NCI-H82 treated with DMSO at 0.1 percent for 48 hours (cell line): ENCODE measurements around the gene GH2.
"Not testable (repeated sequence)": the region's sequence is repeated elsewhere in the genome, so short reads cannot be mapped to it uniquely, and the experiment has no call there.

ENCODE experiments used
- DNase-seq: peaks from one replicate; lab custom pipeline; 2025; ENCODE audit not compliant: unreplicated experiment; lab: John Stamatoyannopoulos, UW

The GH2 gene

GRCh38 chr17:63911041-63911635 is 29.4 kb upstream of the GH2 start, which contains the start of gene CSHL1:
Gene CSHL1 (minus strand): TSS chr17:63911258. CDS start chr17:63911196, 62 bp downstream.
- DNase-seq, result no peak

GRCh38 chr17:63910096-63910495 is 28.4 kb upstream of the GH2 start:
- no peak for DNase-seq

- DNase-seq, result not testable (repeated sequence)
These were observed 27.8 kb upstream of the GH2 start for GRCh38 chr17:63909586-63909985.

- DNase-seq, result peak; percentile 62
These were observed 25.5 kb upstream of the GH2 start for GRCh38 chr17:63907161-63907778.

GRCh38 chr17:63904796-63905195 is 23.1 kb upstream of the GH2 start:
- not testable (repeated sequence) for DNase-seq

- peak; percentile 16 for DNase-seq
These were observed 22.1 kb upstream of the GH2 start for GRCh38 chr17:63903787-63904201.

GRCh38 chr17:63901971-63902370 is 20.2 kb upstream of the GH2 start:
- peak; percentile 88 for DNase-seq

- DNase-seq, result not testable (repeated sequence)
These were observed 17.4 kb upstream of the GH2 start for GRCh38 chr17:63898899-63899798.

- DNase-seq, result not testable (repeated sequence)
These were observed 15.0 kb upstream of the GH2 start, which contains the start of gene CSH1 for GRCh38 chr17:63896524-63897354. Gene CSH1 (minus strand): TSS chr17:63896574. CDS start chr17:63896511, 63 bp downstream.

- DNase-seq, result not testable (repeated sequence)
These were observed 13.1 kb upstream of the GH2 start for GRCh38 chr17:63894821-63895220.

- DNase-seq, result not testable (repeated sequence)
These were observed 12.3 kb upstream of the GH2 start for GRCh38 chr17:63894021-63894420.

- not testable (repeated sequence) for DNase-seq
These were observed 10.7 kb upstream of the GH2 start for GRCh38 chr17:63892316-63893037.

GRCh38 chr17:63889026-63889848 is 7.5 kb upstream of the GH2 start:
- peak; percentile 30 for DNase-seq

GRCh38 chr17:63885119-63885518 is 3.4 kb upstream of the GH2 start:
- DNase-seq, result not testable (repeated sequence)

GRCh38 chr17:63882626-63883126 is 932 bp upstream of the GH2 start:
- DNase-seq, result not testable (repeated sequence)

- DNase-seq, result not testable (repeated sequence)
These were observed 407 bp downstream of the GH2 start for GRCh38 chr17:63881337-63881736.

- no peak for DNase-seq
These were observed 1.0 kb downstream of the GH2 start for GRCh38 chr17:63880706-63881105.

GRCh38 chr17:63878413-63878812 is 3.3 kb downstream of the GH2 start:
- DNase-seq, result not testable (repeated sequence)

GRCh38 chr17:63874693-63875092 is 7.1 kb downstream of the GH2 start:
- not testable (repeated sequence) for DNase-seq
